NCI-H2107 (cell line): ENCODE measurements around the gene SHISA7.
"Not testable (repeated sequence)": the region's sequence is repeated elsewhere in the genome, so short reads cannot be mapped to it uniquely, and the experiment has no call there.

Experiments used
- DNase-seq: peaks from one replicate; lab custom pipeline; 2025; lab: John Stamatoyannopoulos, UW

SHISA7 gene

DNA sequence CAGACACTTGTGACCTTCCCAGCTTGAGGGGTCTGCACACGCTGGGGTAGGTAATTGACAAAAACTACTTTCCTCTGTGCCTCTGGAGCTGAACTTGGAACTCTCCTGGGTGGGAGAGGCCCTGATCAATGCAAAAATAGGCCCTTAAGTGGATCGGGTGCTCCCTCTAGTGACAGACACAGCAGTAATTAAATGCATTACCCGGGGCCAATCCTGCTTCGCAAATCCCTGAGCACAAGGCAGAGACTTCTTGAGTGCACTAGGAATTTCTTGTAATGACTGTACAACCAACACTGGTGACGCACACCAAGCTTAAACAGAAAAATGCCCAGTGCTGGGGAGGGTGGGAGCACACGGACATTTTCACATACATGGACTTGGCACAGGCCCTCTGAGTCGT is 24.9 kb downstream of the SHISA7 start:
- DNase-seq: no peak

DNA sequence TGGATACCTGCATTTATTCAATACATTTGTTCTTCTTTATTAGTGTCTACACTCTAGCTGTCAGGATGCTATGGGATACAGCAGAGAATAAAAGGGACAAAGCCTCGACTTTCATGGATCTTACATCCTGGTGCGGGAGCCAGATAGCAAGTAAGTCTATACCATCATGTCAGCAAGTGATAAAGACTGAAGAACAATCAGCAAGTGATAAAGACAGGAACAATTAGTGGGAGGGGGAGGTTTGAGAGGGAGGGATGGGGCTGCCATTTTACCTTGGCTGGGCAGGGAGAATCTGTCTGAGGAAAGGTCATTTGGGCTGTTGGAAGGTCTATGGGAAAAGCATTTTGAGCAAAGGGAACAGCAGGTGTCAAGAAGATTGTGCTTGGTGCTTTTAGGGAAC is 32.9 kb downstream of the SHISA7 start:
- DNase-seq: no peak

DNA sequence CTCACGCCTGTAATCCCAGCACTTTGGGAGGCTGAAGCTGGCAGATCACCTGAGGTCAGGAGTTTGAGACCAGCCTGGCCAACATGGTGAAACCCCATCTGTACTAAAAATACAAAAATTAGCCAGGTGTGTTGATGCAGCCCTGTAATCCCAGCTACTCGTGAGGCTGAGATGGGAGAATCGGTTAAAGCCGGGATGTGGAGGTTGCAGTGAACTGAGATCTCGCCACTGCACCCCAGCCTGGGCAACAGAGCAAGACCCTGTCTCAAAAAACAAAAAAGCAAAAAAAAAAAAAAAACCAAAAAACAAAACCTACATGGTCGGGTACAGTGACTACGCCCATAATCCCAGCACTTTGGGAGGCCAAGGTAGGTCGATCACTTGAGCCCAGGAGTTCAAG is 33.9 kb downstream of the SHISA7 start:
- not testable (repeated sequence) for DNase-seq

GRCh38 chr19:55408533-55408872 is 34.6 kb downstream of the SHISA7 start:
- DNase-seq: no peak

- DNase-seq: peak; percentile 94
Measured at GRCh38 chr19:55407800-55408532, 35.1 kb downstream of the SHISA7 start.

- DNase-seq: not testable (repeated sequence)
Measured at GRCh38 chr19:55407550-55407799, 35.6 kb downstream of the SHISA7 start, which contains the start of gene UBE2S. Gene UBE2S (minus strand): TSS chr19:55407788. CDS start chr19:55407589, 199 bp downstream.

- no peak for DNase-seq
Measured at GRCh38 chr19:55406826-55407549, 36.1 kb downstream of the SHISA7 start.

DNA sequence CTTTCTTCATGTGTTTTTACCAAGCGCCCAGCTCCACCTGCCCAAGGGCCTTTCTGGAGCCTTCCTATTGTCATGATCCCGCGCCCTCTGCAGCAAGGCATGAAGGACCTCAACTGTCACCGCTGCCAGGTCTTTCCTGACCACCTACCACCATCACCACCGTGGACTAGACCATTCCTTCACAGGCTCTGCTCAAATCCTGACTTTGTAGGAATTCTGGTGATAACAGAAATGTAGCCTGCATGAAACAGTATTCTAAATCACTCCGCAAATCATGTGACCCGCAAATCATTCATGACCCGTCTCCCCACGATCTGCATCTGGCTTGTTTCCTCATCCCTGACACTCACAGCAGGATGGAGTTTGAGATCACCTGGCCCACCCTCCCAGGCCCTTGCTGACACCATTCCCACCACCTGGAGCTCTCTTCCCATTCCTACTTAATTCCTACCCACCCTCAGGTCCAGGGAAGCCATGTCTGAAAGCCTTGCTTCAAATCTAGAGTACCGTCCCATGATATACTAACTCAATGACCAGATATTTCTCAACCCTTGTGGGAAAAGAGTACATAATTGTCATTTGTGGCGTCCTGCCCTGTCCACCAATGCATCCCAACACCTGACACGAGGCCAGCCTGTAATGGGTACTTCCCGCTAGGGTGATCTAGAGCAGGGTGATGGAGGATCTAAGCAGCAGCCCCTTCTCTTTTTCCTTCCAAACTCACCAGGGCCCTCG is 36.8 kb downstream of the SHISA7 start:
- no peak for DNase-seq

- no peak for DNase-seq
Measured at GRCh38 chr19:55405638-55406037, 37.5 kb downstream of the SHISA7 start.

DNA sequence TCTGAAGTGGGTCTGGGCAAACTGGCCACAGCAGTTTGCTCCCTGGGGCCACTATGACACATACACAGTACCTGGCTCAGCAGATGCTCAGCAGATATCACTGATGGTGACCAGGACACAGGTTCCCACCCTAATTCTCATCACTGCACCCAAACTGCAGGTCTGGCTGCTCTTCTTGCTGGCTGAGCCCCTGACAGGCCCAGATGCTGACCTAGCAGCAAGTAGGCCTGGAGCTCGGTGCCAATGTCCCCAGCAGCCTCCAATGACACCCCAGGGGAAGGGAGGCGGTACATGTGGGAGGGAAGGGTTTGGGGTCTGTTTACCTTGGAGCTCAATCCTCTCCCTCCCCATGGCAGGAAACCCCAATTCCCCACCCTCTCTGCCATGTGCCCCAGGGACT is 40.6 kb downstream of the SHISA7 start:
- DNase-seq: no peak

DNA sequence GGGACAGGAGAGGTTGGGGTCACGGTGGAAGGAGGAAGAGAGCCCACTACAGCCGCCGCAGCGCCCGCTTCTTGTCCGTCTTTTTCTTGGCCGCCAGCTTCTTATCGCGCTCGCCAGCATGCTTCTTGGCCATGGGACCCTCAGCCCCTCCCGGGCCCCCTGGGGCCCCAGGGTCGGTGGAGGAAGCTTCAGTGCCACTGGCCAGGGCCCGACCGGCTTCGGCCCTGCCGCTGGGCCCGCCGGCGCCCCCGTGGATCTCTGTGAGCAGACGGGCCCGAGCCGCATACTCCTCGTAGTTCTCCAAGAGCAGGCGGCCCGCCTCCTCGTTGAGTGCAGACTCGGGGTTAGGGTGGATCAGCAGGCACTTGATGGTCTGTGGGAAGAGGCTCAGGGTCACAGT is 41.7 kb downstream of the SHISA7 start:
- not testable (repeated sequence) for DNase-seq

DNA sequence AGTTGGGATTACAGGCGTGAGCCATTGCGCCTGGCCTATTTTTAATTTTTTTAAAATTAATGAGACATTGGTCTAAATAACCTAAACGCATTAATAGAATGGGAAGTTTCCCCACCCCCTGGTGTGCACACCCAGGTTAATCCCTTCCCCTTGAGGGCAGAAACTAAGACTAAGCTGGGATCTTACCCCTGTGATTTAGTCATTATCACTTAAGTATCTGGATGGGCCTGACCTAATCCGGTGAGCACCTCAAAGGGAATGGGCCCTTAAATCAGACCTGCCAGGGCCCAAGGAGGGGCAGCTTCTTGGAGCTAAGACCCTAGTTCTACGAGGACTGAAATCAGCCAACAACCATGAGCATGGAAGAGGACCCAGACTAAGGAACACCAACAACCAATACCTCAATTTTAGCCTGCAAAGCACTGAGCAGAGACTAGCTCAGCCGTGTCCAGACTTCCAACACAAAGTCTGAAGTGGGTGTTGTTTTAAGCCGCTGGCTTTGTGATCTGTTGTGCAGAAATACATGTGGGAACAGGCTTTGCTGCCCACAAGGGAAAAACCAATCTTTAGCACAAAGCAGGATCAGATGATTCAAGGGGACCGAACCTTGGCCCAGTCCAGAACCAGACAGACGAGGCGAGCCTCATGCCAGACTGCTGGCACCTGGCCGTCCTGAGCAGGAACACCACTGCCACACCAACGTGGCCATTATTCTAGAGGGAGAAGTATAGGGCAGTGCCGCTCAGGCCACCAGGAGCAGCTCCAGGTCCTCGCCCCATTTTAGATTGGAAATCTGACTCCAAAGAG is 42.6 kb downstream of the SHISA7 start:
- no peak for DNase-seq

DNA sequence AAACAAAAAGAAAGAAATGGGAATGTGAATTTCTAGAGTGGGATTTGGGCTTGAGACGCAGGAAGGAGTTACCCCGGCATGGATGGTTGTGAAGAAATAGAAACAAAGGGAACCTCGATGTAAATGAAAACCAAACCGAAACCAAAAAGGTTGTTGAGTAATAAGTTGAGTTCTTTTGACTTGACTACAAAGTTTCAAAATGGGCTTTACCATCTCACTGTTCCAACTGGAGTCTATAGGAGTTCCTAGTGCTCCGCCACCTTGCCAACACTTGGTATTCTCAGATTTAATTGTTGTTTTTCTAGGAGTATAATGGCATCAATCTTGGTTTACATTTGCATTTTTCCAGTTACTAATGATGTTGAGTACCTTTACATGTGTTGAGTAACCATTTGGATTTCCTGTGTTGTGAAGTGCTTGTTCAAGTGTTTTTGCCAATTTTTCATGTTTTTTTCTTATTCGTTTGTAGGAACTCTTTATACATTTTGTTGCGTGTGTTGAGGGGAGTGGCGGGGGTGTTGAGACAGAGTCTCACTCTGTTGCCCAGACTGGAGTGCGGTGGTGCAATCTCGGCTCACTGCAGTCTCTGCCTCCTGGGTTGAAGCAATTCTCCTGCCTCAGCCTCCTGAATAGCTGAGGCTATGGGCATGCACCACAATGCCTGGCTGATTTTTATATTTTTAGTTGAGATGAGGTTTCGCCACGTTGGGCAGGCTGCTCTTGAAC is 44.7 kb downstream of the SHISA7 start:
- no peak for DNase-seq

DNA sequence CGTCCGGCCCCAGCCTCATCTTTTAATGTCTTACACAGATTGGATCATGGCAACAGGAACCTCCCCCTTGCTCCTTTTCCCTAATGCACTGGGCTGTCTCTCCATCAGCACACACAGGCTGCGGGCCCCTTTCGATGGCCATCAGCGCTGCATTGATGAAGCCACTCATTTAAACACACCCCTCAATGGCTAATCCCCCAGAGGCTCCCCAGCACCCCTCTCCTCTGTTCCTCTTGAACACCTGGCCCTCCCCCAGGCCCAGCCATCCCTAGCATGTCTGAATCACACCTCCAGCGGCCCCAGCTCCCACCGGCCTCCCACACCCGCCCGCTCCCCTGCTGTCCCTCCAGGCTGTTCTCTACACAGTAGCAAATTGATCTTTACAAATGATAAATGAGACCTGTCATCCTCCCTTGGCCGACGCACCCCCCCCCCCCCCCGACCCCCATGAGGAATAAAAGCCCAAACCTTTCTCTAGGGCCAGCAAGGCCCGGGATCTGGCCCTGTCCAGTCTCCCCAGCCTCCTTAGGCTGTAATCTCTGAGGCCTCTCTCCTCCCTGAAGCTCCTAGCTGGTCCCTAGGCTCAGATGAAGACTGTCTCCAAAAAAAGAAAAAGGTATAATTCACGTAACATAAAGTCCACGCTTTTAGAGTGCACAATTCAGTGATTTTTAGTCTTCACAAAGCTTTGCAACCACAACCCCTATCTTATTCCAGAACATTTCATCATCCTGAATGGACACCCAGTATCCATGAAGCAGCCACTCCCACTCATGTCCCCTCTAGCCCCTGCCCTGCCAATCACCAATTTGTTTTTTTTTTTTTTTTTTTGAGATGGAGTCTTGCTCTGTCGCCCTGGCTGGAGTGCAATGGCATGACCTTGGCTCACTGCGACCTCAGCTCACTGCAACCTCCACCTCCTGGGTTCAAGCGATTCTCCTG is 50.0 kb downstream of the SHISA7 start:
- DNase-seq: no peak

DNA sequence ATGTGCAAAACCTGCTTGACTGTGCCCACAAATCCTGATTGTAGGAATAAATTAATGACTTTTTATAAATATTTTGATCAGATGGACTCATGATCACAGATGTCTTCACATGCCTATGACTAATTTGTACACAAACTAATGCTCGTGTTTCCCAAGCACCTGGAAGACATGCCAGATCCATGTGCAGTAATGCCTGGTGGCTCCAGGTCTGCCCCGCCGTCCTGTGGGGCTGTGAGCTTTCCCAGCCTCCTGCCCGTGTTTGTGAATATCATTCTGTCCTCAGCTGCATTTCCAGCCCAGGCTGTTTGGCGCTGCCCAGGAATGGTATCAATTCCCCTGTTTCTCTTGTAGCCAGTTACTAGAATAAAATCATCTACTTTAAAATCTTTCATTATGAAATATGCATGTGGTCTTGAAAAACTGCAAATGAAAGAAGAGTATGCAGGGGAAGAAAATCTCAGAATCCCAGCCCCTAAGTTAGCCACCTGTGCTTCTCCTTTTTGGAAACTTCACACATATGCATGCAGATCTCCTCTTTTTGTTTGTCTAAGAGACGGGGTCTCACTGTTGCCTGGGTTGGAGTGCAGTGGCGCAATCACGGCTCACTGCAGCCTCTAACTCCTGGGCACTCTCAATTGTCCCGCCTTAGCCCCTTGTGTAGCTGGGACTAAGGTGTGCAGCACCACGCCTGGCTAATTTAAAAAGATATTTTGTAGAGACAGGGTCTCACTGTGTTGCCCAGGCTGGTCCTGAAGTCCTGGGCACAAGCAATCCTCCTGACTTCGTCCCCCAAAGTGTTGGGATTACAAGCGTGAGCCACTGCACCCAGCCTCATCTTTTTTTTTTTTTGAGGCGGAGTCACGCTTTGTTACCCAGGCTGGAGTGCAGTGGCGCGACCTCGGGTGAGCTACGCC is 51.1 kb downstream of the SHISA7 start:
- no peak for DNase-seq

DNA sequence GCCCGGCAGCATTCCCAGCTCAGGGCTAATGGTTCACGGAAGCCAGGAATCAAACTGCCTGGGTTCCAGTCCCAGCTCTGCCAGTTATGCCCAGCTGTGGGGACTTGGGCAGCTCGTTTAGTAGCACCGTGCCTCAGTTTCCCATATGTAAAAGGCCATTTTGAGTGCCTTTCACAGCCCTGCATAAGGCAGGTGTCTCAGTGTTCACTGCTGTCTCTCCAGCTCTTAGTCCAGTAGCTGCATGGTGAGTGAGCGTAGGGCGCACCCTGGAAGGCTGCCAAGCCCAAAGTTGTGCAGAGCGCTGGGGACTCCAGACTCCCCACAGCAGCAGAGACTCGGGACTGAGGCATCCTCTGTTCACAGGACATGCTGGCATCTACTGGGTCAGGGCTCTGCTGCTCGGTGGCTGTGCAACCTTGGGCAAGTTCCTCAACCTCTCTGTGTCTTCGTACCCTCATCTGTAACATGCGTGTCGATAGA is 51.9 kb downstream of the SHISA7 start:
- DNase-seq: no peak

- DNase-seq: no peak
Measured at GRCh38 chr19:55390461-55390880, 52.6 kb downstream of the SHISA7 start.

DNA sequence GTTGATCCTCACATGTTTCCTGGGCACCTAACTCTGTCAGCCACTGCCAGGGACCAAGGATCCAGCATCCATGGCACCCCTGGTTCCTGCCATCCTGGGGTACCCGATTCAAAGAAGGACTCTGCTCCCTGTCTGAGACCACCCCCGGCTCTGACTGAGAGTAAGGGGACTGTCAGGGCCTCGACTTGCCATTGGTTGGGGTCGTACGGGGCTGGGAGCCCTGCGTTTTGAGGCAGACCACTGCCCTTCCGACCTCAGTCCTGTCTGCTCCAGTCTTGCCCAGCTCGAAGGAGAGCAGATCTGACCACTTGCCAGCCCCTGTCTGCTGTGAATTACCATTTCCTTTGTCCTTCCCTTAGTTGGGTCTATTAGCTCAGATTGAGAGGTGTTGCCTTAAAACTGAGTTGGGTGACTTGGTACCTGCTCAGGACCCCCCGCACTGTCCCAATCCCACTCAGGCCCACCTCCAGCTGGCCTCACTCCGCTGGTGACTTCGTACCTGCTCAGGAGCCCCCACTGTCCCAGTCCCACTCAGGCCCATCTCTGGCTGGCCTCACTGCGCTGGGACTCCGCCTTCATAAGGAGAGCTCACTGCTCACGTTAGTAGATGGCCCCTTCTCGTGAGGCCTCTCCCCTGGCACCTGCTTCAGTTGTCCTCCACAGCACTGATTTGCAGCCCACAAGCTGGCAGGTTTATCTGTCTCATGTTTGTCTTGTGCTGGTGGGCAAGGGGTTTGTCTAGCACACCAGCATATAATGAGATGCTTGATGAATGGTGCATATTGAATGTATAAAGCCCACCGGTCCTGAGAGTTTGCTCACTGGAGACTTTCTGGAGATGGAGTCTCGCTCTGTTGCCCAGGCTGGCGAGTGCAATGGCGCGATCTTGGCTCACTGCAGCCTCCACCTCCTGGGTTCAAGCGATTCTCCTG is 53.4 kb downstream of the SHISA7 start:
- no peak for DNase-seq
